HepG2 (cell line): ENCODE measurements around the gene CFAP100. TPM values are rescaled to one million over a fixed set of nuclear protein-coding genes. Genes with fewer than 3 reads are reported as not detected.

Experiments
- ATAC-seq: fragments of 200-7000 bp; cut with Tn5 transposase; 3 replicates; pipeline ENCODE4 v1.9.1; 2020; ENCODE audit warnings: mild to moderate bottlenecking, moderate library complexity
- BruUV-seq: library from RNA; stranded (reverse); fragments of 400-500 nt; replicated peaks from 2 replicates; lab custom pipeline; 2021; lab: Mats Ljungman, UMichigan
- CTCF ChIA-PET: fragments of 300-600 bp; formaldehyde crosslinking; extraction: SDS; loops from one replicate; lab custom pipeline; 2021; ENCODE audit warnings: low total read pairs, inconsistent platforms, low intra/inter-chr PET ratio; lab: Yijun Ruan, JAX
- POLR2A ChIA-PET: fragments of 350-600 bp; sonication (Branson Sonifier 250); formaldehyde crosslinking; loops from one replicate; lab custom pipeline; 2020; ENCODE audit warnings: antibody characterized with exemption, inconsistent platforms; lab: Yijun Ruan, JAX
- DNase-seq: peaks from one replicate; pipeline ENCODE4 v3.0.0-alpha.2; 2015; ENCODE audit warnings: low spot score
- FAIRE-seq: peaks from 3 replicates; lab custom pipeline; 2011; peaks lifted over from hg19 to GRCh38; lab: Jason Lieb, UNC
- H2AFZ ChIP-seq: one replicate; pipeline ENCODE4 v1.6.1; 2011; ENCODE audit warnings: low read length, inconsistent platforms
- H3K27ac ChIP-seq: fragments of 300-600 bp; 3 replicates; pipeline ENCODE4 v1.8.0; 2011; ENCODE audit warnings: mixed run types, mild to moderate bottlenecking, mixed read lengths, low read length, inconsistent platforms; ENCODE audit not compliant: insufficient read depth; ENCODE audit errors: extremely low read length
- H3K27me3 ChIP-seq, 2 experiments: fragments of 200-600 bp in 1 of 2; 2 replicates in 1 of 2; 3 replicates in 1 of 2; pipeline versions ENCODE4 v1.6.0 to v1.8.0; 2011; ENCODE audit warnings: low read length in 2 of 2, mild to moderate bottlenecking in 2 of 2, moderate library complexity in 2 of 2, inconsistent platforms in 1 of 2; ENCODE audit not compliant: insufficient read depth in 2 of 2, control insufficient read depth in 1 of 2
- H3K36me3 ChIP-seq, 2 experiments: fragments of 200-600 bp in 1 of 2; replicated peaks in 1 of 2; 2 replicates in 1 of 2; 3 replicates in 1 of 2; pipeline versions ENCODE4 v1.5.1 to v1.8.0; 2011; ENCODE audit warnings: low read length in 2 of 2, inconsistent platforms in 1 of 2; ENCODE audit not compliant: insufficient read depth in 2 of 2, control insufficient read depth in 1 of 2
- H3K4me1 ChIP-seq: 2 replicates; pipeline ENCODE4 v1.5.1; 2012; ENCODE audit warnings: low read length, inconsistent platforms; ENCODE audit not compliant: insufficient read depth
- H3K4me2 ChIP-seq: 2 replicates; pipeline ENCODE4 v1.6.0; 2011; ENCODE audit warnings: low read depth, low read length, inconsistent platforms
- H3K4me3 ChIP-seq, 3 experiments: fragments of 200-600 bp in 1 of 3; sonication (generic), shearing (Covaris generic) in 1 of 3; replicated peaks in 1 of 3; 2 replicates each; pipeline ENCODE4 v1.5.1; 2011 to 2016; ENCODE audit warnings: low read length in 3 of 3, inconsistent platforms in 2 of 3, low read depth in 2 of 3, mild to moderate bottlenecking in 2 of 3, control low read depth in 1 of 3, mixed read lengths in 1 of 3; ENCODE audit not compliant: insufficient read depth in 1 of 3
- H3K79me2 ChIP-seq: one replicate; pipeline ENCODE4 v1.6.1; 2011; ENCODE audit warnings: low read length, inconsistent platforms; ENCODE audit not compliant: insufficient read depth
- H3K9ac ChIP-seq: 2 replicates; pipeline ENCODE4 v1.6.0; 2011; ENCODE audit warnings: mild to moderate bottlenecking, low read depth, low read length, inconsistent platforms; ENCODE audit not compliant: insufficient read depth
- H3K9me3 ChIP-seq: 2 replicates; pipeline ENCODE4 v1.5.1; 2012; ENCODE audit warnings: mild to moderate bottlenecking, low read length
- H4K20me1 ChIP-seq: 2 replicates; pipeline ENCODE4 v1.6.0; 2011; ENCODE audit warnings: inconsistent platforms, mild to moderate bottlenecking, low read length, moderate library complexity; ENCODE audit not compliant: insufficient read depth
- BCLAF1 ChIP-seq: fragments of 450-650 bp; IDR thresholded peaks from 2 replicates; pipeline ENCODE4 v1.6.1; 2017; ENCODE audit warnings: mild to moderate bottlenecking
- HIVEP1 ChIP-seq: sonication (generic); formaldehyde crosslinking; IDR thresholded peaks from 2 replicates; pipeline ENCODE4 v1.4.0; 2020; ENCODE audit warnings: mild to moderate bottlenecking, missing genetic modification reagents
- HOXD1 ChIP-seq: sonication (generic); formaldehyde crosslinking; IDR thresholded peaks from 2 replicates; pipeline ENCODE4 v1.5.0; 2020; ENCODE audit warnings: missing genetic modification reagents
- KLF16 ChIP-seq, 2 experiments: sonication (generic) in 1 of 2; formaldehyde crosslinking in 1 of 2; IDR thresholded peaks; 2 replicates each; pipeline versions ENCODE4 v1.6.1 to v1.8.0; 2016 to 2023; ENCODE audit warnings: missing genetic modification reagents in 2 of 2, missing compliant biosample characterization in 1 of 2
- MED8 ChIP-seq: sonication (generic); formaldehyde crosslinking; IDR thresholded peaks from 2 replicates; pipeline ENCODE4 v1.8.1; 2023; ENCODE audit warnings: mild to moderate bottlenecking, missing genetic modification reagents; ENCODE audit not compliant: insufficient replicate concordance
- MYNN ChIP-seq: sonication (generic); formaldehyde crosslinking; IDR thresholded peaks from 2 replicates; pipeline ENCODE4 v1.4.0; 2020; ENCODE audit warnings: mild to moderate bottlenecking, low read depth, missing genetic modification reagents
- RBM39 ChIP-seq: fragments of 200-400 bp; formaldehyde crosslinking; IDR thresholded peaks from one replicate; pipeline ENCODE4 v1.6.1; 2018; ENCODE audit warnings: antibody characterized with exemption, mild to moderate bottlenecking, low read depth, low read length; ENCODE audit not compliant: poor library complexity, severe bottlenecking
- RNF219 ChIP-seq: sonication (generic); formaldehyde crosslinking; IDR thresholded peaks from 2 replicates; pipeline ENCODE4 v1.5.0; 2020; ENCODE audit warnings: mild to moderate bottlenecking, missing genetic modification reagents
- SIX4 ChIP-seq: sonication (generic); formaldehyde crosslinking; IDR thresholded peaks from 2 replicates; pipeline ENCODE4 v1.4.0; 2020; ENCODE audit warnings: missing genetic modification reagents
- SMARCC2 ChIP-seq: fragments of 450-650 bp; IDR thresholded peaks from 2 replicates; pipeline ENCODE4 v1.6.1; 2017; ENCODE audit warnings: antibody characterized with exemption, mild to moderate bottlenecking
- SP5 ChIP-seq: IDR thresholded peaks from 2 replicates; pipeline ENCODE4 v1.6.1; 2016; ENCODE audit warnings: low read depth, borderline replicate concordance
- SRSF1 ChIP-seq: fragments of 200-400 bp; formaldehyde crosslinking; optimal IDR thresholded peaks from 2 replicates; pipeline ENCODE3; 2017; ENCODE audit warnings: mild to moderate bottlenecking, low read depth, low read length, moderate library complexity
- TIGD3 ChIP-seq: sonication (generic); formaldehyde crosslinking; IDR thresholded peaks from 2 replicates; pipeline ENCODE4 v1.5.1; 2020; ENCODE audit warnings: mild to moderate bottlenecking, missing genetic modification reagents, borderline replicate concordance
- ZNF605 ChIP-seq: sonication (generic); formaldehyde crosslinking; IDR thresholded peaks from 2 replicates; pipeline ENCODE4 v1.8.0; 2022; ENCODE audit warnings: mild to moderate bottlenecking, missing genetic modification reagents
- ZSCAN30 ChIP-seq: sonication (generic); formaldehyde crosslinking; IDR thresholded peaks from 2 replicates; pipeline ENCODE4 v1.5.0; 2020; ENCODE audit warnings: mild to moderate bottlenecking, missing genetic modification reagents
- WGBS: methylation state at CpG from one replicate; pipeline ENCODE4 v1.1.6; 2017; ENCODE audit warnings: low lambda C conversion rate; 5-methylcytosine and 5-hydroxymethylcytosine counted together
- in situ Hi-C: cut with HindIII; loops from 2 replicates; pipeline ENCODE4 v1.10.0; 2017; ENCODE audit warnings: low pct_unique_long_range_greater_than_20kb; ENCODE audit not compliant: extremely low pct_ligation_motif_present
- intact Hi-C: fragments of 100-400 bp; cut with micrococcal nuclease; formaldehyde crosslinking; loops from one replicate; pipeline ENCODE4 v1.10.0; 2022; ENCODE audit not compliant: unreplicated experiment
- polyA plus RNA-seq, 8 experiments: library from polyadenylated mRNA; depleted of rRNA in 3 of 8; stranded (reverse) in 7 of 8; unstranded in 1 of 8; fragments of >200 nt; fragmentation: Illumina TruSeq in 4 of 8; extraction: Trizol in 4 of 8; gene quantifications; 2 replicates each; pipeline versions ENCODE4 v1.2.1 to v1.2.3, GENCODE V29; 2011 to 2016; ENCODE audit warnings: low read depth in 4 of 8, missing spikeins in 1 of 8, mixed read lengths in 1 of 8; ENCODE audit not compliant: insufficient read depth in 1 of 8
- total RNA-seq, 5 experiments: library from RNA; depleted of rRNA; stranded (reverse); fragments of >200 nt; fragmentation: Illumina TruSeq; extraction: Trizol; gene quantifications; 2 replicates each; pipeline ENCODE4 v1.2.3, GENCODE V29; 2016; ENCODE audit warnings: low read depth in 1 of 5
- TF ChIP-seq, protein P1 (sequence below): sonication (generic); formaldehyde crosslinking; IDR thresholded peaks from 2 replicates; pipeline ENCODE4 v1.4.0; 2020; ENCODE audit warnings: missing genetic modification reagents, borderline replicate concordance

Gene CFAP100
- total and polyA plus RNA-seq, 2 of the 13 experiments (the other 11 are each of a cell fraction or from before 2014, with no cell fraction given): 0.32 TPM; not detected in 1

GRCh38 chr3:126445506-126445905, 50.8 kb downstream of the CFAP100 start:
- FAIRE-seq (no peak), DNase-seq (no peak), ATAC-seq (no peak)
- H3K4me2 ChIP-seq: no peak overlapping the region
- H4K20me1 ChIP-seq: 0 out of 2 replicates have a peak, but pooled peaks cover 3% of the 10 kb centered on the region
- CTCF ChIA-PET: no interaction called here
- H3K4me3 ChIP-seq: no peak overlapping the region
- H3K79me2 ChIP-seq: no peaks in the 10 kb centered on the region
- intact Hi-C loops: no loop called here
- 75% methylated on average over 4 of the region's 5 CpGs for WGBS
- peaks cover 17% of the 10 kb centered on the region for H3K4me1 ChIP-seq
- BruUV-seq: no TSS peak
- H3K9me3 ChIP-seq: no peaks in the 10 kb centered on the region
- H3K27ac ChIP-seq: no peak overlapping the region
- peaks cover 10 to 37% of the 10 kb centered on the region in 2 experiments; a peak in 4 of 5 replicates for H3K36me3 ChIP-seq
- H2AFZ ChIP-seq: no peak overlapping the region
- H3K27me3 ChIP-seq: no peaks in the 10 kb centered on the region
- POLR2A ChIA-PET: no interaction called here
- in situ Hi-C loops: no loop called here
- H3K9ac ChIP-seq: no peak overlapping the region
- TF ChIP-seq KLF16 (CRISPR knock-in tag; IDR thresholded peaks at IDR 0.05): no peak
- TF ChIP-seq MED8: no peak
- no peak for TF ChIP-seq ZSCAN30 (CRISPR knock-in tag)
- TF ChIP-seq SRSF1: no peak
- no peak for TF ChIP-seq SP5 (CRISPR knock-in tag)
- no peak for TF ChIP-seq SMARCC2
- TF ChIP-seq, protein P1, sequence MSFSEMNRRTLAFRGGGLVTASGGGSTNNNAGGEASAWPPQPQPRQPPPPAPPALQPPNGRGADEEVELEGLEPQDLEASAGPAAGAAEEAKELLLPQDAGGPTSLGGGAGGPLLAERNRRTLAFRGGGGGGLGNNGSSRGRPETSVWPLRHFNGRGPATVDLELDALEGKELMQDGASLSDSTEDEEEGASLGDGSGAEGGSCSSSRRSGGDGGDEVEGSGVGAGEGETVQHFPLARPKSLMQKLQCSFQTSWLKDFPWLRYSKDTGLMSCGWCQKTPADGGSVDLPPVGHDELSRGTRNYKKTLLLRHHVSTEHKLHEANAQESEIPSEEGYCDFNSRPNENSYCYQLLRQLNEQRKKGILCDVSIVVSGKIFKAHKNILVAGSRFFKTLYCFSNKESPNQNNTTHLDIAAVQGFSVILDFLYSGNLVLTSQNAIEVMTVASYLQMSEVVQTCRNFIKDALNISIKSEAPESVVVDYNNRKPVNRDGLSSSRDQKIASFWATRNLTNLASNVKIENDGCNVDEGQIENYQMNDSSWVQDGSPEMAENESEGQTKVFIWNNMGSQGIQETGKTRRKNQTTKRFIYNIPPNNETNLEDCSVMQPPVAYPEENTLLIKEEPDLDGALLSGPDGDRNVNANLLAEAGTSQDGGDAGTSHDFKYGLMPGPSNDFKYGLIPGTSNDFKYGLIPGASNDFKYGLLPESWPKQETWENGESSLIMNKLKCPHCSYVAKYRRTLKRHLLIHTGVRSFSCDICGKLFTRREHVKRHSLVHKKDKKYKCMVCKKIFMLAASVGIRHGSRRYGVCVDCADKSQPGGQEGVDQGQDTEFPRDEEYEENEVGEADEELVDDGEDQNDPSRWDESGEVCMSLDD (CRISPR knock-in tag): no peak
- no peak for TF ChIP-seq RNF219
- no peak for TF ChIP-seq SIX4 (CRISPR knock-in tag)
- TF ChIP-seq HIVEP1 (CRISPR knock-in tag): no peak
- no peak for TF ChIP-seq MYNN (CRISPR knock-in tag)
- TF ChIP-seq BCLAF1: no peak
- no peak for TF ChIP-seq ZNF605
- no peak for TF ChIP-seq HOXD1
- TF ChIP-seq RBM39: no peak
- TF ChIP-seq TIGD3: no peak
